Measurements from ENCODE around the gene LBP.
"Not testable (repeated sequence)": the region's sequence is repeated elsewhere in the genome, so short reads cannot be mapped to it uniquely, and the experiment has no call there.

LBP gene

GRCh38 chr20:38393259-38393658, 47.0 kb downstream of the LBP start:
- in situ Hi-C loops (cut with HindIII; ENCODE audit: low sequenced_read_pairs) = no loop called here

- in situ Hi-C loops (cut with HindIII; ENCODE audit: low sequenced_read_pairs) = no loop called here
Measured at GRCh38 chr20:38395165-38395564, 48.9 kb downstream of the LBP start.

GRCh38 chr20:38395751-38396395, 49.6 kb downstream of the LBP start:
- in situ Hi-C loops (cut with HindIII; ENCODE audit: low sequenced_read_pairs) = not testable (repeated sequence)

- in situ Hi-C loops (cut with HindIII; ENCODE audit: low sequenced_read_pairs) = no loop called here
Measured at GRCh38 chr20:38402089-38402488, 55.8 kb downstream of the LBP start.

GRCh38 chr20:38402816-38403215, 56.5 kb downstream of the LBP start:
- in situ Hi-C loops (cut with HindIII; ENCODE audit: low sequenced_read_pairs) = no loop called here

- in situ Hi-C loops (cut with HindIII; ENCODE audit: low sequenced_read_pairs) = no loop called here
Measured at GRCh38 chr20:38404016-38404415, 57.7 kb downstream of the LBP start.

GRCh38 chr20:38405132-38405531, 58.9 kb downstream of the LBP start:
- in situ Hi-C loops (cut with HindIII; ENCODE audit: low sequenced_read_pairs) = no loop called here

- in situ Hi-C loops (cut with HindIII; ENCODE audit: low sequenced_read_pairs) = no loop called here
Measured at GRCh38 chr20:38406476-38406875, 60.2 kb downstream of the LBP start.

- in situ Hi-C loops (cut with HindIII; ENCODE audit: low sequenced_read_pairs) = no loop called here
Measured at GRCh38 chr20:38407321-38407720, 61.0 kb downstream of the LBP start.

- in situ Hi-C loops (cut with HindIII; ENCODE audit: low sequenced_read_pairs) = not testable (repeated sequence)
Measured at GRCh38 chr20:38407822-38408221, 61.5 kb downstream of the LBP start.

GRCh38 chr20:38412877-38413577, 66.7 kb downstream of the LBP start:
- in situ Hi-C loops (cut with HindIII; ENCODE audit: low sequenced_read_pairs) = no loop called here

- in situ Hi-C loops (cut with HindIII; ENCODE audit: low sequenced_read_pairs) = no loop called here
Measured at GRCh38 chr20:38414769-38415450, 68.6 kb downstream of the LBP start.

GRCh38 chr20:38418509-38419204, 72.4 kb downstream of the LBP start:
- in situ Hi-C loops (cut with HindIII; ENCODE audit: low sequenced_read_pairs) = no loop called here

- in situ Hi-C loops (cut with HindIII; ENCODE audit: low sequenced_read_pairs) = no loop called here
Measured at GRCh38 chr20:38420388-38421085, 74.3 kb downstream of the LBP start.

GRCh38 chr20:38421915-38422314, 75.6 kb downstream of the LBP start:
- in situ Hi-C loops (cut with HindIII; ENCODE audit: low sequenced_read_pairs) = no loop called here

GRCh38 chr20:38423541-38423940, 77.3 kb downstream of the LBP start:
- in situ Hi-C loops (cut with HindIII; ENCODE audit: low sequenced_read_pairs) = no loop called here

GRCh38 chr20:38424401-38424800, 78.1 kb downstream of the LBP start:
- in situ Hi-C loops (cut with HindIII; ENCODE audit: low sequenced_read_pairs) = no loop called here

- in situ Hi-C loops (cut with HindIII; ENCODE audit: low sequenced_read_pairs) = no loop called here
Measured at GRCh38 chr20:38426006-38426897, 80.0 kb downstream of the LBP start.
